Body of pancreas (tissue), 4 donors: Measurements from ENCODE around the gene SKOR1. TPM values are rescaled to one million over a fixed set of nuclear protein-coding genes. Genes with fewer than 3 reads are reported as not detected.

Experiments used
- ATAC-seq: fragments of 150-250 bp; one replicate; pipeline ENCODE4 v1.9.1; 2016
- DNase-seq, 4 donors: peaks; one replicate each; pipeline ENCODE4 v3.0.0-alpha.2; 2019
- H3K27ac ChIP-seq, 4 donors: fragments of 200-600 bp; sonication (generic); 1 replicate in 3 of 4; 2 replicates in 1 of 4; pipeline versions ENCODE4 v1.5.1 to v1.6.1; 2016 to 2019; ENCODE audit warnings: mild to moderate bottlenecking in 1 of 4, mixed read lengths in 1 of 4, moderate library complexity in 1 of 4
- H3K27me3 ChIP-seq, 2 donors: fragments of 200-600 bp; sonication (generic); one replicate each; pipeline ENCODE4 v1.6.0; 2016; ENCODE audit warnings: mild to moderate bottlenecking in 1 of 2
- H3K36me3 ChIP-seq, 2 donors: fragments of 200-600 bp; sonication (generic); replicated peaks in 1 of 2; 2 replicates each; pipeline ENCODE4 v1.5.1; 2016; ENCODE audit warnings: low read depth in 2 of 2; ENCODE audit not compliant: insufficient read depth in 1 of 2
- H3K4me1 ChIP-seq: fragments of 200-600 bp; sonication (generic); one replicate; pipeline ENCODE4 v1.6.0; 2016
- H3K4me3 ChIP-seq, 2 donors: fragments of 200-600 bp; sonication (generic); 1 replicate in 1 of 2; 2 replicates in 1 of 2; pipeline ENCODE4 v1.5.1; 2016 to 2019
- H3K9me3 ChIP-seq, 3 donors: fragments of 200-600 bp; sonication (generic); 1 replicate in 2 of 3; 2 replicates in 1 of 3; pipeline ENCODE4 v1.5.1; 2016
- POLR2A ChIP-seq, 3 donors: fragments of 450-650 bp; IDR thresholded peaks; one replicate each; pipeline ENCODE4 v1.6.1; 2016; ENCODE audit warnings: antibody characterized with exemption in 3 of 3, mild to moderate bottlenecking in 2 of 3
- WGBS, 2 donors: methylation state at CpG; one replicate each; pipeline ENCODE4 v1.1.5; 2017; 5-methylcytosine and 5-hydroxymethylcytosine counted together
- intact Hi-C: fragments of 100-400 bp; cut with DNase I; formaldehyde crosslinking; loops from one replicate; pipeline ENCODE4 v1.15.1; 2023
- total RNA-seq, 2 donors: library from RNA; depleted of rRNA; stranded (reverse); fragments of >200 nt; gene quantifications; one replicate each; pipeline ENCODE4 v1.1.0, GENCODE V29; 2016
- TF ChIP-seq, protein P1 (sequence below), 7 experiments: fragments of 450-650 bp in 4 of 7; fragments of 200-600 bp in 3 of 7; sonication (generic) in 3 of 7; IDR thresholded peaks; one replicate each; pipeline ENCODE4 v1.5.1; 2016 to 2019; ENCODE audit warnings: antibody characterized with exemption in 7 of 7

The SKOR1 gene
- total RNA-seq, 2 donors from 2014 or later, result under 0.01 to 0.78 TPM

DNA sequence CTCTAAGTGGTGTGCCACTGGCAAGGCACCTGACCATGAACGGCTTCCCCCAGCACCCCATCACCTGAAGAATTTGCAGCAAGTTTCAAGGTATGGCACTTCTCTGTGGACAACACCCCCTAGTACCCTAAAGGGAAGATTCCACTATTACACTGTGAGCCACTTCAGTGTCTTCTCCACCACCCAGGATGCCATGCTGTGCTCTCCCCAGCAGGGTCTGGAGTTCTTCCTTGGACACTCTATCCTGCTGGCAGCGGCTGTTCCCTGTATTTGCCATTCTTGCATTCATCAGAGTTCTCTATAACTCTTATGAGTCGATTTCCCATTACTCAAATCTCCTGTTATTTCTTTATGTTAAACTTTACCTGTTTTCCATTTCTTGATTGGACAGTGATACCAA, 48.5 kb downstream of the SKOR1 start:
- H3K4me1 ChIP-seq, result no peaks in the 10 kb centered on the region
- DNase-seq (no peak), ATAC-seq (no peak)
- intact Hi-C loops, result no loop called here
- no peak overlapping the region for H3K27ac ChIP-seq
- TF ChIP-seq POLR2A (IDR thresholded peaks at IDR 0.05), result no peak
- TF ChIP-seq, protein P1, sequence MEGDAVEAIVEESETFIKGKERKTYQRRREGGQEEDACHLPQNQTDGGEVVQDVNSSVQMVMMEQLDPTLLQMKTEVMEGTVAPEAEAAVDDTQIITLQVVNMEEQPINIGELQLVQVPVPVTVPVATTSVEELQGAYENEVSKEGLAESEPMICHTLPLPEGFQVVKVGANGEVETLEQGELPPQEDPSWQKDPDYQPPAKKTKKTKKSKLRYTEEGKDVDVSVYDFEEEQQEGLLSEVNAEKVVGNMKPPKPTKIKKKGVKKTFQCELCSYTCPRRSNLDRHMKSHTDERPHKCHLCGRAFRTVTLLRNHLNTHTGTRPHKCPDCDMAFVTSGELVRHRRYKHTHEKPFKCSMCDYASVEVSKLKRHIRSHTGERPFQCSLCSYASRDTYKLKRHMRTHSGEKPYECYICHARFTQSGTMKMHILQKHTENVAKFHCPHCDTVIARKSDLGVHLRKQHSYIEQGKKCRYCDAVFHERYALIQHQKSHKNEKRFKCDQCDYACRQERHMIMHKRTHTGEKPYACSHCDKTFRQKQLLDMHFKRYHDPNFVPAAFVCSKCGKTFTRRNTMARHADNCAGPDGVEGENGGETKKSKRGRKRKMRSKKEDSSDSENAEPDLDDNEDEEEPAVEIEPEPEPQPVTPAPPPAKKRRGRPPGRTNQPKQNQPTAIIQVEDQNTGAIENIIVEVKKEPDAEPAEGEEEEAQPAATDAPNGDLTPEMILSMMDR (IDR thresholded peaks at IDR 0.05), result no peak
- 89 to 92% methylated on average over 3 of the region's 3 CpGs for WGBS, 2 donors
- no peaks in the 10 kb centered on the region for H3K36me3 ChIP-seq
- H3K27me3 ChIP-seq, result no peaks in the 10 kb centered on the region
- H3K4me3 ChIP-seq, result no peak overlapping the region
- no peaks in the 10 kb centered on the region for H3K9me3 ChIP-seq

DNA sequence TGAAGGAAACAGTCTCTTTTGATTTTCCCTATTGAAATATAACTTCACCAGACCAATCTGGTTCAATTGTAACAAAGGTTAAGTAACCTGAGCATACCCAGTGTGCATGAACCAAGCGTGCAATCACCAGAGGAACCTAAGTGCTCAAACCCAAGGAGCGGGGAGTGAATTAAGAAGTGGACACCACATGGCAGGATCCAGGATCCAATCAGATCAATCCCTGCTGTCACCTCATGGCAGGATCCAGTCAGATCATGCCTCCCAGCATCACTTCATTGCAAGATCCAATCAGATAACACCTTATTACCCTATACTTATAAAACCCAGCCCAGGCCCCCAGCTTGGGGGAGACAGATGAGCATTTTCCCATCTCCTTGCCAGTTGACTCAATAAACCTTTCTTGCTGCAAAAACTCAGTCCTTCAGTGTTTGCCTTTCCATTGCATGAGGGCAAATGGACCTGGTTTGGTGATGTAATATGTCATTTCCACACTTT, 53.5 kb downstream of the SKOR1 start:
- ATAC-seq (no peak), DNase-seq (no peak)
- intact Hi-C loops, result no loop called here
- Histone ChIP-seq H3K36me3 (no peaks in the 10 kb centered on the region), H3K4me3 (no peak overlapping the region), H3K27ac (no peak overlapping the region), H3K9me3 (no peaks in the 10 kb centered on the region), H3K4me1 (no peaks in the 10 kb centered on the region), H3K27me3 (no peaks in the 10 kb centered on the region)
- 95 to 96% methylated on average over 2 of the region's 2 CpGs for WGBS, 2 donors
- TF ChIP-seq, protein P1 (IDR thresholded peaks at IDR 0.05), result no peak
- no peak for TF ChIP-seq POLR2A (IDR thresholded peaks at IDR 0.05)

DNA sequence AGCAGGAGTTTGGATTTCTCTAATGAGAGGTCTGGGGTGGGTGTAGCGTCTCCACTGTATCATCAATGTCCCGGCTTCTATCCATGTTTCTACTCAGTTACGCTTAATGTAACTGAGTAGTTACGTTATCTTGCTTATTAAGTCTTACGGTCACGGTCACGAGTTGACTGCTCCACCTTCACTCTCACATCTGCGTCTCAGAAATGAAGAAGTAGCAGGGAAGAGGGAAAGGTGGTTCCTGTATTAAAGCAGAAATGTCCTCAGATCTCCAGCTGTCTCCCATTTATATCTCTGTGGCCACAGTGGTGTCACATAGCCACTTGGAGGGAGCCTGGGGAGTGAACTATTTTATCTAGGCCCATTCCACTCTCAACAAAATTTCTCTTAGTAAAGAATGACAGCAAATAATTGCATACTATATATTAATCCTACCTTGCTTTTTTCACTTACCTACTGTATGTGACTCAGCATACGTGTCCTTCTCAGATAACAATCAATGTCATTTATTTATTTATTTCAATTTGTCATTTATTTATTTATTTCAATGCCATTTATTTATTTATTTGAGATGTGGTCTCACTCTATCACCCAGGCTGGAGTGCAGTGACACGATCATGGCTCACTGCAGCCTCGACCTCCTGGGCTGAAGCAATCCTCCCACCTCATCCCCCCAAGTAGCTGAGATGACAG, 54.3 kb downstream of the SKOR1 start:
- no peaks in the 10 kb centered on the region for H3K9me3 ChIP-seq

DNA sequence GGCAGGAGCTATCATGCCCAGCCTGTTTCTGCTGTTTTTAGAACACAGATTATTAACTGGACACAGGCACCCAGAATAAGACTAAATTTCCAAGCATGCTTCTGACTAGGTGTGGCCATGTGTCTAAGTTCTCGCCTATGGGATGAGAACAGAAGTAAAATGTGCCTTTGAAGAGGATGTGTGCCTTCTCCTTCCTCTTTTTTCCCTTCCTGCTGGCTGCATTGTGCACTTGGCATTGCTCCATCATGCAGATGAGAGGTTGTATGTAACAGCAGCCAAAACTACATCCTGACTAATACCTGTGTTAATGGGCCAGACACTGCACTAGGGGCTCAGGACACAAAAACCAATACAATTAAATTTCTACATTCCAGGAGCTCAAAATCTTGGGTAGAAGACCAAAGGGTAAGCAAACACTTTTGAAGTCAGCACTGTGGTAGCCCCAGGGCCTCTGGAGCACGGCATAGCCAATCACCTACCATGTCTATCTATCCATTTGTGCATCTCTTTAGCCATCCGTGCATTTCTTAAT, 55.4 kb downstream of the SKOR1 start:
- H3K27me3 ChIP-seq, result no peaks in the 10 kb centered on the region
- no peaks in the 10 kb centered on the region for H3K36me3 ChIP-seq
- DNase-seq (peak; percentile 21 to 65 (median 53)), ATAC-seq (no peak)
- TF ChIP-seq POLR2A (IDR thresholded peaks at IDR 0.05), result no peak
- TF ChIP-seq, protein P1 (IDR thresholded peaks at IDR 0.05), result no peak
- intact Hi-C loops, result no loop called here
- no peak overlapping the region for H3K4me3 ChIP-seq
- H3K4me1 ChIP-seq, result peaks cover 14% of the 10 kb centered on the region
- 65 to 75% methylated on average over 3 of the region's 3 CpGs for WGBS, 2 donors
- peak overlapping the region in 1 of 4 donors; percentile 46 for H3K27ac ChIP-seq
- H3K9me3 ChIP-seq, result no peaks in the 10 kb centered on the region

More for the DNA sequence above, 54.3 kb downstream of the SKOR1 start:
- no peak overlapping the region for H3K27ac ChIP-seq
- no peak for ATAC-seq
- no peaks in the 10 kb centered on the region for H3K36me3 ChIP-seq
- DNase-seq, result peak in 1 of 4 donors; percentile 23
- H3K27me3 ChIP-seq, result no peaks in the 10 kb centered on the region
- H3K4me1 ChIP-seq, result peaks cover 6% of the 10 kb centered on the region
- WGBS, 2 donors, result 80 to 95% methylated on average over 11 of the region's 11 CpGs
- intact Hi-C loops, result no loop called here
- no peak overlapping the region for H3K4me3 ChIP-seq
- TF ChIP-seq, protein P1 (IDR thresholded peaks at IDR 0.05), result no peak
- no peak for TF ChIP-seq POLR2A (IDR thresholded peaks at IDR 0.05)
